Panc1 (cell line): Measurements from ENCODE around the gene SMAD3.

Experiments used
- CTCF ChIP-seq: fragments of 450-650 bp; IDR thresholded peaks from 2 replicates; pipeline ENCODE4 v1.5.1; 2017; ENCODE audit warnings: mild to moderate bottlenecking
- POLR2AphosphoS5 ChIP-seq: IDR thresholded peaks from 2 replicates; pipeline ENCODE4 v1.6.1; 2012; ENCODE audit warnings: mild to moderate bottlenecking, low read depth, low read length, moderate library complexity

GRCh38 chr15:67096546-67097294, 31.3 kb downstream of the SMAD3 start:
- TF ChIP-seq CTCF (no peak), POLR2AphosphoS5 (peak; percentile 75)
